ENCODE results near the gene SMAD2.

Gene SMAD2

GRCh38 chr18:47893939-47894699 lies 36.3 kb downstream of the SMAD2 start:
- no peak for DNase-seq

- no peak for DNase-seq
Observed at GRCh38 chr18:47893047-47893446, 37.4 kb downstream of the SMAD2 start.

GRCh38 chr18:47888156-47888555 lies 42.3 kb downstream of the SMAD2 start:
- DNase-seq, result no peak

- no peak for DNase-seq
Observed at GRCh38 chr18:47887227-47887626, 43.2 kb downstream of the SMAD2 start.

- no peak for DNase-seq
Observed at GRCh38 chr18:47883771-47884413, 46.6 kb downstream of the SMAD2 start.

- DNase-seq, result no peak
Observed at GRCh38 chr18:47882641-47883040, 47.8 kb downstream of the SMAD2 start.

GRCh38 chr18:47881752-47882455 lies 48.6 kb downstream of the SMAD2 start:
- DNase-seq, result no peak

GRCh38 chr18:47881042-47881441 lies 49.4 kb downstream of the SMAD2 start:
- no peak for DNase-seq

- DNase-seq, result no peak
Observed at GRCh38 chr18:47877892-47878291, 52.6 kb downstream of the SMAD2 start.

- no peak for DNase-seq
Observed at GRCh38 chr18:47876813-47877212, 53.6 kb downstream of the SMAD2 start.

- no peak for DNase-seq
Observed at GRCh38 chr18:47873625-47874024, 56.8 kb downstream of the SMAD2 start.

- DNase-seq, result no peak
Observed at GRCh38 chr18:47872426-47872825, 58.0 kb downstream of the SMAD2 start.

GRCh38 chr18:47871288-47871687 lies 59.2 kb downstream of the SMAD2 start:
- DNase-seq, result no peak

- no peak for DNase-seq
Observed at GRCh38 chr18:47870605-47871004, 59.9 kb downstream of the SMAD2 start.

GRCh38 chr18:47868744-47869143 lies 61.7 kb downstream of the SMAD2 start:
- no peak for DNase-seq

GRCh38 chr18:47865183-47865582 lies 65.3 kb downstream of the SMAD2 start:
- DNase-seq, result no peak

- no peak for DNase-seq
Observed at GRCh38 chr18:47863041-47863440, 67.4 kb downstream of the SMAD2 start.

- DNase-seq, result no peak
Observed at GRCh38 chr18:47858607-47859006, 71.9 kb downstream of the SMAD2 start.

GRCh38 chr18:47847635-47848034 lies 82.8 kb downstream of the SMAD2 start:
- no peak for DNase-seq

- no peak for DNase-seq
Observed at GRCh38 chr18:47846431-47846830, 84.0 kb downstream of the SMAD2 start.

GRCh38 chr18:47844828-47845498 lies 85.5 kb downstream of the SMAD2 start:
- DNase-seq, result no peak

- no peak for DNase-seq
Observed at GRCh38 chr18:47842836-47843235, 87.6 kb downstream of the SMAD2 start.

- no peak for DNase-seq
Observed at GRCh38 chr18:47838396-47838795, 92.1 kb downstream of the SMAD2 start.
